Stomach (tissue), 4 donors: Measurements from ENCODE around the gene FAM3D.

ENCODE experiments used
- CTCF ChIP-seq, 7 experiments: fragments of 450-650 bp in 4 of 7; fragments of 200-600 bp in 3 of 7; sonication (generic) in 3 of 7; IDR thresholded peaks; one replicate each; pipeline ENCODE4 v1.5.1; 2016 to 2019; ENCODE audit warnings: antibody characterized with exemption in 7 of 7, control low read depth in 2 of 7, mild to moderate bottlenecking in 1 of 7
- EP300 ChIP-seq: sonication (generic); formaldehyde crosslinking; IDR thresholded peaks from one replicate; pipeline ENCODE4 v1.6.1; 2017; ENCODE audit warnings: antibody characterized with exemption
- POLR2A ChIP-seq, 4 donors: fragments of 450-650 bp; IDR thresholded peaks; one replicate each; pipeline ENCODE4 v1.6.1; 2016; ENCODE audit warnings: antibody characterized with exemption in 4 of 4, control low read depth in 2 of 4, mild to moderate bottlenecking in 1 of 4, moderate library complexity in 1 of 4
- POLR2AphosphoS5 ChIP-seq, 3 donors: sonication (generic); formaldehyde crosslinking; IDR thresholded peaks; one replicate each; pipeline ENCODE4 v1.6.1; 2016; ENCODE audit warnings: antibody characterized with exemption in 3 of 3

GRCh38 chr3:58657571-58658141, 8.9 kb downstream of the FAM3D start:
- TF ChIP-seq POLR2AphosphoS5 (IDR thresholded peaks at IDR 0.05): peak in 1 of 3 donors; percentile 40
- no peak for TF ChIP-seq CTCF (IDR thresholded peaks at IDR 0.05)
- TF ChIP-seq EP300: no peak
- no peak for TF ChIP-seq POLR2A (IDR thresholded peaks at IDR 0.05)
